Stimulated activated CD8-positive, alpha-beta memory T cell treated with anti-CD3 and anti-CD28 coated beads, Interleukin-12 subunit alpha, Interleukin-12 subunit beta, amount 100 ng/mL, for 24 hours (primary cell): ENCODE results near the gene NOTCH2.
"Not testable (repeated sequence)": the region's sequence is repeated elsewhere in the genome, so short reads cannot be mapped to it uniquely, and the experiment has no call there.

Source experiments
- DNase-seq: peaks from one replicate; pipeline ENCODE4 v3.0.0-alpha.2; 2020; ENCODE audit errors: extremely low read depth

The NOTCH2 gene

GRCh38 chr1:120068683-120069066, 787 bp downstream of the NOTCH2 start:
- DNase-seq = not testable (repeated sequence)

GRCh38 chr1:120048208-120048607, 21.3 kb downstream of the NOTCH2 start:
- DNase-seq = not testable (repeated sequence)

GRCh38 chr1:120041771-120042170, 27.7 kb downstream of the NOTCH2 start:
- DNase-seq = not testable (repeated sequence)

- not testable (repeated sequence) for DNase-seq
These were observed 37.2 kb downstream of the NOTCH2 start for GRCh38 chr1:120032253-120032652.

DNA sequence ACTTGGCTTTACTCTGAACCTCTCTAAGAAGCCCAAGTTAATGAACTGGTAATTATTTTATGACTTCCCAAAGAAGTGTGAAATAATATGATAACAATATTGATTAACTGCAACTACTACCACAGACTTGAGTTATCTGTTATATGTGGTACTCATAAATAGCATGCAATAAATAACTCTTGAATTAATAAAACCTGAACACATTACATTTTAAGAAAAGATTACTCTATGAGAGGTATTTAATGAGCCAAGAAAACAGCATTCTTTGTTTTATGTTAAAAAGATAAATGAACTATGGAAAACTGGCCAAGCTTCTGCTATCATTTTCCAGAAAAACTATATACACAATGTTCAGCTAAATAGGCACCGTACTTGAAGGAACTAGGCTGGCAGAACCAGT, 45.7 kb downstream of the NOTCH2 start:
- DNase-seq = not testable (repeated sequence)

- DNase-seq = not testable (repeated sequence)
These were observed 54.5 kb downstream of the NOTCH2 start for GRCh38 chr1:120014978-120015377.

DNA sequence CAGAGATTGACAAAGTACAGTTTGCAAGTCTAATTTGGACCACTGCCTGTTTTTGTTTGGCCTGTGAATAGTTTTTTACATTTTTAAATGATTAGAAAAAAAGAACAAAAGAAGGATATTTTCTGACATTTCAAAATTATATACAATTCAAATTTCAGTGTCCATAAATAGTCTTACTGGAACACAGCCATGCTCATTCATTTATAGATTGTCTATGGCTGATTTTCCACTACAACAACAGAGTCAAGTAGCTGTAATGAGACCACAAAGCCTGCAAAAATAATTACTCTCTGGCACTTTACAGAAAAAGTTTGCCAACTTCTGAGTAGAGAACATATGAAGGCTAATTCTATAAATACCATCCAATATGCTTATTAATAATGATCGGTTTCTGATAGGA, 61.1 kb downstream of the NOTCH2 start:
- DNase-seq = not testable (repeated sequence)

GRCh38 chr1:120007850-120008249, 61.6 kb downstream of the NOTCH2 start:
- not testable (repeated sequence) for DNase-seq

- not testable (repeated sequence) for DNase-seq
These were observed 68.4 kb downstream of the NOTCH2 start for GRCh38 chr1:120001035-120001434.

DNA sequence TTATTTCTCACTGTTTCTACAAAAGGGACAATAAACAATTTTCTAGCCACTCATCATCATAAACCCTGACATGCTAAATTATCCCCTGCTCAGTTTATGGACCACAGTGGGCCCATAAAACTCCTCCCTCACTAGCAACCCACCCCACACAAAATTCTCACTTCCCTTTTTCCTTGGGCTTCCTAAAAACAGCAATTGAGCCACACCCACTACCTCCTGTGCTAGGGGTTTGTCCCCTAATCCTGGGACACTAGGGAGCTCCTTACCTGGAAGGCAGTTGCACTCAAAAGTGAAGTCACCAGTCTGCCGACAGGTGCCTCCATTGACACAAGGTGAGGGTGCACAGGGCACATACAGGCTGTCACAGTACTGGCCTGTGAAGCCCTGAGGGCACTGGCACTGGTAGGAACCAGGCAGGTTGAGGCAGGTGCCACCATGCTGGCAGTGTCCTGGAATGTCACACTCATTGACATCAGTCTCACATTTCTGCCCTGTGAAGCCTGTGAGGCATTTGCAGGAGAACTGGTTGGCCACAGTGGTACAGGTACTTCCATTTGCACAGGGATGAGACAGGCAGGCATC, 72.6 kb downstream of the NOTCH2 start:
- not testable (repeated sequence) for DNase-seq

DNA sequence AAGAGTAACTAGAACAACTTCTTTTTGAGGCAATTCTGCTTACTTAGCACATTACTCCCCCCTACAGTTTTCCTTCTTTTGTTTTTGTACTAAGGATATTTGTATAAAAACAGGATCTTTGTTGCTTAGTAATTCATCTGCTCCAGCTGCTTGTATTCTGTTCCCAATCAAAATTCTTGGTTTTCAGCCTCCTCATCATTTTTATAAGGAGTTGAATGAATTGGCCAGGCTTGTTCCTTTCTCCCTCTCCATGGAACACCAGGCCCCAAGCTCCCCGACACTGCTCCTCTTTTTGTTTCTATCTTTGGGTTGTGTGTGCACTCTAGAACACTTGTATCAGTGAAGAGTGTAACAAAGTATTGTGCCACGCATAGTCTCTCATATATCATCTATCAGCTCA, 73.5 kb downstream of the NOTCH2 start:
- not testable (repeated sequence) for DNase-seq

- no peak for DNase-seq
These were observed 81.0 kb downstream of the NOTCH2 start for GRCh38 chr1:119988306-119989062.

- DNase-seq = no peak
These were observed 81.8 kb downstream of the NOTCH2 start for GRCh38 chr1:119987686-119988085.

DNA sequence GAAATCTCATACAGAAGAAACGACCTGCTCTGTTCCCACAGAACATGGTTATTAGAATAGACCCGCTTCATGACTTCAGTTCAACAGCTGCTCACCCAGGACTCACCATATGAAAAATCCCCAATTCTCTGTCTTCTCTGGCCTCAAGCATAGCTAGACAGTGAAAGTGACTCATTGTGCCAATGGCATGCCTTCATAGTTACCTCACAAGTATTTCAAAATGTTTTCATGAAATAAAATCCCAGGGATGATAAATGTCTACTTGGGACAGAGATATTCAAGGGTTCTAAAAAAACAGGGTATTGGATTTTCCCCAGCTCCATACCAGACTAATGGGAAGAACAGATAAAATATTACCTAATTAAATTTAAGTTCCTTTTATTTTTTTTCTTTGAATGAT, 82.3 kb downstream of the NOTCH2 start:
- no peak for DNase-seq

DNA sequence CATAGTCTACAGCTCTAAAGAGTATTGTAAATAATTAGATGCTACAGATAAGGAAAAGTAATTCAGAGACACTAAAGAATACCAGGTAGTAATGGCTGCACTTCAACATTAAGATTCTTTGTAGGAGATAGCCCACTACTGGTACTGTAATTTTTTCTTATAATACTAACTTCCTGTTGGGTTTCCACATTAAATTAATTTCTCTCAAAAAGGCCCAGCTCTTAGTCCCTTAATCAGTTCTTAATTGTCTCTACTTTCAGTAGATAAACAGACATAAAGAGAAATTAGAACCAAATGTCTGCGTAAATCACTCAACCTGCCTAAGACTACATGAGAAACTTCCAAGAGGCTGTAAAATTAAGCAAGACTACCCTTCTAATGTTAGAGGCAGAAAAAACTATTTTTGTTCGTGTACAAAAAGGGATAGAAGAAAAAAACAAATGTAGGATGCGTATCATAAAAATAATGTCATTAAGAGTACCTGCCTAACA, 83.4 kb downstream of the NOTCH2 start:
- DNase-seq = no peak

- no peak for DNase-seq
These were observed 84.7 kb downstream of the NOTCH2 start for GRCh38 chr1:119984771-119985170.

GRCh38 chr1:119981986-119982815, 87.3 kb downstream of the NOTCH2 start:
- DNase-seq = no peak

- no peak for DNase-seq
These were observed 88.0 kb downstream of the NOTCH2 start for GRCh38 chr1:119981496-119981895.

- DNase-seq = no peak
These were observed 91.4 kb downstream of the NOTCH2 start for GRCh38 chr1:119978018-119978505.

GRCh38 chr1:119977113-119977736, 92.2 kb downstream of the NOTCH2 start:
- not testable (repeated sequence) for DNase-seq

- not testable (repeated sequence) for DNase-seq
These were observed 93.7 kb downstream of the NOTCH2 start for GRCh38 chr1:119975582-119976254.
